ENCODE results near the gene SLC25A29.

The SLC25A29 gene

DNA sequence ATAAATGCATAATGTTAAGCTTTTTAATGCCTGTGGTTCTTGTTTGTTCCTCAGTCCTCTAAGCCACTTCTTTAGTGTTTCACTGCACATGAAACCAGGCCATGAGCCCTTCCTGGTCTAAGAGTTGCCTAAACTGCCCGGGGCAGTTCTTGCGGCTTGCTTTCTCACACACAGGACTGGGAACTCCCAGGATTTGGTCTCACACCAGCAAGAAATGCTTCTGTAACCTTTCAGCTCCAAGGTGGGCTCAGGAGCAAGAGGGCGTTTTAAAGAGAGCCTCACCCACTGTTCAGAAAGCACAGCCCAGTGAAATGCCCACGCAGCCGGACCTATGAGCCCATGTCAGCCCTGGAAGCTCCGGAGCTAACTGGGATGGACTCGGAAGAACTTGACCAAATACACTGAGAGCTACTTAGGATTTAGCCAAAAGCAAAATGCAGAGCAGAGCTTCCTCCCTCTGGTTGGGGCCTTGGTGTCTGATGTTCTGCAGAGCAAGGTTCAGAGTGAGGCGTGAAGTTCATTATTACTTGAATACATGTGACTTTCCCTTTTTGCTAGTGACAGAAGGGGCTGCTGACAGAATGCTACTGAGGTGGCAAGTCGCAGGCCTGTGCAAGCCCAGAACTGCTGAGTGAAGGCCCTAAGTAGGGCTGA, 23.4 kb downstream of the SLC25A29 start:
- Histone ChIP-seq H3K27ac (ENCODE audit: low read depth, low read length) (no peak overlapping the region), H3K4me3 (ENCODE audit: low read length) (no peak overlapping the region), H3K36me3 (ENCODE audit: control insufficient read depth, low read length) (peaks cover 31% of the 10 kb centered on the region), H3K27me3 (ENCODE audit: control insufficient read depth, low read length) (no peaks in the 10 kb centered on the region), H3F3A (ENCODE audit: control insufficient read depth, insufficient read depth) (peaks cover 30% of the 10 kb centered on the region), H3K9me3 (ENCODE audit: control insufficient read depth, insufficient read depth, low read length) (no peaks in the 10 kb centered on the region), H3K9me2 (replicated peaks; ENCODE audit: control insufficient read depth, low read length) (no peaks in the 10 kb centered on the region), H3K79me2 (ENCODE audit: control insufficient read depth, low read length) (peaks cover 32% of the 10 kb centered on the region), H3K4me1 (ENCODE audit: control insufficient read depth, low read length) (peaks cover 16% of the 10 kb centered on the region), H3K4me2 (ENCODE audit: low read length) (no peak overlapping the region), H4K20me1 (ENCODE audit: control insufficient read depth, insufficient read depth, low read depth, low read length) (peaks cover 11% of the 10 kb centered on the region)
- TF ChIP-seq CTCF (IDR thresholded peaks at IDR 0.05; ENCODE audit: low read depth, low read length, poor library complexity, severe bottlenecking) (no peak), EZH2phosphoT487 (IDR thresholded peaks at IDR 0.05; ENCODE audit: borderline replicate concordance, low read length) (no peak)

DNA sequence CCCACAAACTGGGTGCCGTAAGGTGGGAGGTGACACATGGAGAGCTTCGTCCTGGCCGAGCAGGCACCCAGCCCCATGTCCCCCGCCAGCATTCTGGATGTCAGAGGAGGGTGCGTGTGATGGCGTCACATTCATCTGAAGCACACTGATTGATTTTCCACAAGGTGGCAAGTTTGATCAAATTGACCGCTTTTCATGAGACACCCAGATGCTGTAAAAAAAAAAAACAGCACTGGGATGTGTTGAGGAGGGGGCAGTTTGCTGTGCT, 24.2 kb downstream of the SLC25A29 start:
- TF ChIP-seq EZH2phosphoT487 (IDR thresholded peaks at IDR 0.05; ENCODE audit: borderline replicate concordance, low read length) = no peak
- TF ChIP-seq CTCF (IDR thresholded peaks at IDR 0.05; ENCODE audit: low read depth, low read length, poor library complexity, severe bottlenecking) = no peak
- no peaks in the 10 kb centered on the region for H3K27me3 ChIP-seq (ENCODE audit: control insufficient read depth, low read length)
- H3K4me3 ChIP-seq (ENCODE audit: low read length) = no peak overlapping the region
- no peaks in the 10 kb centered on the region for H3K9me2 ChIP-seq (replicated peaks; ENCODE audit: control insufficient read depth, low read length)
- H3K36me3 ChIP-seq (ENCODE audit: control insufficient read depth, low read length) = peaks cover 39% of the 10 kb centered on the region
- H3F3A ChIP-seq (ENCODE audit: control insufficient read depth, insufficient read depth) = peaks cover 36% of the 10 kb centered on the region
- H3K27ac ChIP-seq (ENCODE audit: low read depth, low read length) = no peak overlapping the region
- H3K4me1 ChIP-seq (ENCODE audit: control insufficient read depth, low read length) = peaks cover 16% of the 10 kb centered on the region
- H3K9me3 ChIP-seq (ENCODE audit: control insufficient read depth, insufficient read depth, low read length) = no peaks in the 10 kb centered on the region
- H4K20me1 ChIP-seq (ENCODE audit: control insufficient read depth, insufficient read depth, low read depth, low read length) = peaks cover 11% of the 10 kb centered on the region
- peaks cover 40% of the 10 kb centered on the region for H3K79me2 ChIP-seq (ENCODE audit: control insufficient read depth, low read length)
- H3K4me2 ChIP-seq (ENCODE audit: low read length) = no peak overlapping the region

- Histone ChIP-seq H3K27ac (ENCODE audit: low read depth, low read length) (no peak overlapping the region), H3K79me2 (ENCODE audit: control insufficient read depth, low read length) (peaks cover 44% of the 10 kb centered on the region), H3K36me3 (ENCODE audit: control insufficient read depth, low read length) (peaks cover 45% of the 10 kb centered on the region), H3K9me3 (ENCODE audit: control insufficient read depth, insufficient read depth, low read length) (no peaks in the 10 kb centered on the region), H3K9me2 (replicated peaks; ENCODE audit: control insufficient read depth, low read length) (no peaks in the 10 kb centered on the region), H3K27me3 (ENCODE audit: control insufficient read depth, low read length) (no peaks in the 10 kb centered on the region), H4K20me1 (ENCODE audit: control insufficient read depth, insufficient read depth, low read depth, low read length) (peaks cover 13% of the 10 kb centered on the region), H3K4me3 (ENCODE audit: low read length) (no peak overlapping the region), H3K4me1 (ENCODE audit: control insufficient read depth, low read length) (peaks cover 16% of the 10 kb centered on the region), H3K4me2 (ENCODE audit: low read length) (no peak overlapping the region), H3F3A (ENCODE audit: control insufficient read depth, insufficient read depth) (peaks cover 36% of the 10 kb centered on the region)
- TF ChIP-seq CTCF (IDR thresholded peaks at IDR 0.05; ENCODE audit: low read depth, low read length, poor library complexity, severe bottlenecking) (no peak), EZH2phosphoT487 (IDR thresholded peaks at IDR 0.05; ENCODE audit: borderline replicate concordance, low read length) (no peak)
Measured at GRCh38 chr14:100281286-100282082, 24.8 kb downstream of the SLC25A29 start.
